GM18867 (cell line): ENCODE measurements around the gene LRPAP1.
"Not testable (repeated sequence)": the region's sequence is repeated elsewhere in the genome, so short reads cannot be mapped to it uniquely, and the experiment has no call there.

Source experiments
- ATAC-seq: cut with Tn5 transposase; IDR thresholded peaks from one replicate; pipeline ENCODE4 v1.9.1; 2021; ENCODE audit warnings: mild to moderate bottlenecking, moderate library complexity; ENCODE audit not compliant: unreplicated experiment

Gene LRPAP1

DNA sequence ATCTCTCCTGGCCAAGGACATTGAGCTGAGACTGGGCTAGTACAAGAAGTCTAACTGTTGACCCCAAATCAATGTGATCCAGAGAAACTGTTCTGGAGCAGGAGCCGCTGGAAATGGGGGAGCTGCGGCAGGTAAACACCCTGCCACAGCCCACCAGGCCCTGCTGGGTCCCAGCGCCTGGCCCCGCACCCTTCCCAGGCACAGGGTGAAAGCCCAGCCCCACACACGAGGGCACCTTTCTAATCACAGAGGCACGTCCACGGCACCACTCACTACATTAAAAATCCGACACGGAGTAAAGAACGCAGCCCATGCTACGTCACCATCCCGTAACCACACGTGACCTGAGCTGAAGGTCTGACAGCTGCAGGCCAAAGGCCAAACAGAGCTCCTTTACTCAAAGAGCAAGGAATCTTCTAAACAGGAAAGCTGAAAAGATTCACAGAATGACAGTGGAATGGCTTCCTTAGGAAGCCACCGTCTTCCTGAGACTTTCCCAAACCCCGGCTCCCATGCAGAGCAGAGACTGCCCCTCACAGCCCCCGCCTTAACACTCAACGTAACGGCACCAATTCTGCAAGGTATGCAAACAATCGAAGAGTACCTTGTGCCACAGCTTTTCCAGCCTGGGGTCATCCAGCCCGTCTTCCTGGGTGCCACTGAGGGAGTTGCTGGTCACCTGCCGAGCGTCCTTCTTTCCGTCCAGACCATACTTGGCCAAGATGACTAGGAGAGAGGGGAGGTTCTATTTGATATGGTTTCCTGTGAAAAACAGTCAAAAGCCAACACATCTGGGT lies 12.6 kb downstream of the LRPAP1 start:
- no peak for ATAC-seq

DNA sequence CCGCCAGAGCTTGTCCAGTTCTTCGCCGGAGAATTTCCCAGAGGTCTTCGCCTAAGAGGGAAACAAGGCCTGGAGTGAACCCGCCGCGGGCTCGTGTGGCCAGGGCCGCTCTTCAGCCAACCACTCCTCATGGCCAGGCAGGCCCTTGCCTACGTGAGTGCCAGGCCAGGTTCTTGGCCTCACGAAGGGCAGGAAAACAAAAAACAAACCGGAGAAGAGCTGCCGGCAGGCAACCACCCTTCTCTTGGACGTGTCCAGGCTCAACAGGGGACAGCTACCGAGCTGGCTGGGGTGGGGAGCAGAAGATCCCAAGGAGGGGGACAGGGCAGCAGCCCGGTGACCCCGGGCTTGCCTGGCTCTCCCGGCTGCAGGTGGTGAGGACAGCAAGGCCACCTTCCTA lies 13.3 kb downstream of the LRPAP1 start:
- no peak for ATAC-seq

DNA sequence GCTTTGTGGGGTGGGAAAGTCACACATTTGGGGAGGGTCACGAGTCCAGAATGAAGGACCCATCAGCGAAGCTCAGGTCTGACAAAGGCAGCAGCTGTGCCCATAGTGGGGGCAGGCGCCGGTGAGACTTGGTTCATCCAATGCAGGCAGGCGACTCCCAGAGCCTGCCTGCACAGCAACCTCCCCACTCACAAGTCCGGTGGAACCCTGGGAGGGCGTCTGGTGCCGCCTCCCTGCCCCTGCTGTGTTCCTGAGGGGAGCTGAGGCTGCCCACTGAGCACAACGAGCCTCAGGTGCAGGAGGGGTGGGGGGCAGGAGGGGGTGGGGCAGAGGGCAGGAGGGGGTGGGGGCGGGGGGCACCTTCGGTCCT lies 13.7 kb downstream of the LRPAP1 start:
- no peak for ATAC-seq

DNA sequence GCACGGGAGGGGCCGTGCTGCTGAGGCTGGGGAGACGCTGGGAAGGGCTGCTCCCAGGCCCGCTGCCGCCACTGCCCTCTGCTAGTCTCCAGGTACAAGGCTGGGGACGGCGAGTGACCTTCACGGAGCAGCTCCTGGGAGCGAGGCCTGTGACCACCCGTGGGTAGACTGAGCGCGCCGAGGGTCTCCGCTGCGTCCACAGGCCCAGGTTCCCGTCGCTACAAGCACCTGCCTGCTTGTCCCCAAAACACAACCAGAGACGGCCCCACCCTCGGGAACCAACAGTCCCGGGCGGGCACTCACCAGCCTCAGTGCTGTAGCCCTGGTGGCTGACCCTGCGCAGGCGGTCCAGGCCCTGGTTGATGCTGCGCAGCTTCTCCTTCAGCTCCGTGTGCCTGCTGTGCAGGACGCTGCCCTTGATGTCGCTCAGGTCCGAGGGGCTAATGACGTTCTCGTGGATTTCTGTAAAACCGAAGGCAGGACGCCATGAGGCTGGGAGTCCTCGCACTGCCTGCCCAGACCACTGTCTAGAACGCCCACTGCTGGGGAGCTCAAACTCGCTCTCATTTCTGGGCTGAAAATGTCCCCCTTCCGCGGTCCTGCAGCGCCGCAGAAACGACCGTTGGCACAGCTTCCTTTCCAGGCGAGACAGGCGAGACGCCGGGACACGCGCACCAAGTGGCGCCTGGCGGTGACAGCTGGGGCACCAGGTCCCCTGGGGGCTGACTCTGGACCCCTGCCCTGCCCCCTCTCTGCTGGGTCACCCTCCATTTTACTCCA lies 14.3 kb downstream of the LRPAP1 start:
- no peak for ATAC-seq

DNA sequence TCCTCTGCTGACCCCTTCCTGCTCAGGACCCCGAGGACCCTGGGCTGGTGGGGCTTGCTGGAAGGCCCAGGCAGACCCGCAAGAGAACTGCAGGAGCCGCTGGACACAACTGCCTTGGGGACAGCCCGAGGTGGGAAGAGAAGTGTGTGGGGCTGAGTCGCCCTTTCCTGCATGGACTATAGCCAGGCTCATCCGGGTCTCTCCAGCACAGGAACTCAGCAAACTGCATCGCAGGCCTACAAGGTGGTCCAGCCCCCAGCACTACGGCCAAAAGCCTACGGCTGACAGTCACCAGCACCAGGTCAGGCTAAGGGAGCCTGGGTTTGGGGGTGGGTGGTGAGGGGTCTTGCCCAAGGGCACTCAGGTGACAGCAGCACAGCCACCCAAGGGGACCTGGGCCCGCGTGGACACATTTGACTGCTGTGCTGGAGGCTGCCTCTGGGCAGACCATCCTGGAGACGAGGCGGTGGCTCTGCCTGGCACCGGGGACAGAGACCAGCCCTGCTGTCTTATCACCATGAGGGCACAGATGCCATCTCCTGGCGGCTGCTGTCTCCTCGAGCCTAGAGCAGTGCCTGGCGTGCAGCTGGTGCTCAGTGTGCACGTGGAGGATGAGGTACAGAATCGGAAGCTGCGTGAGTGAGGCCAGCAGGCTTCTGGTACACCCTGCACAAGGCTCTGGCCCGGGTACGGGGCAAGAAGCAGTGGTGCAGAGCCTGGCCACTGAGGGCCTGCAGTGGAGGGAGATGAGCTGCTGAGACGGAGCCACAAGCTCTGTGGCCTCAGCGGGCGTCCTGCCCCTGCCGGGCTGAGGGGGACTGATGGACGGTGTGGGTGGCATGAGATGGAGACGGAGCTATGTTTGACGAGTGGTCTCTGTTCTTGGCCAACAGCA lies 15.1 kb downstream of the LRPAP1 start:
- no peak for ATAC-seq

DNA sequence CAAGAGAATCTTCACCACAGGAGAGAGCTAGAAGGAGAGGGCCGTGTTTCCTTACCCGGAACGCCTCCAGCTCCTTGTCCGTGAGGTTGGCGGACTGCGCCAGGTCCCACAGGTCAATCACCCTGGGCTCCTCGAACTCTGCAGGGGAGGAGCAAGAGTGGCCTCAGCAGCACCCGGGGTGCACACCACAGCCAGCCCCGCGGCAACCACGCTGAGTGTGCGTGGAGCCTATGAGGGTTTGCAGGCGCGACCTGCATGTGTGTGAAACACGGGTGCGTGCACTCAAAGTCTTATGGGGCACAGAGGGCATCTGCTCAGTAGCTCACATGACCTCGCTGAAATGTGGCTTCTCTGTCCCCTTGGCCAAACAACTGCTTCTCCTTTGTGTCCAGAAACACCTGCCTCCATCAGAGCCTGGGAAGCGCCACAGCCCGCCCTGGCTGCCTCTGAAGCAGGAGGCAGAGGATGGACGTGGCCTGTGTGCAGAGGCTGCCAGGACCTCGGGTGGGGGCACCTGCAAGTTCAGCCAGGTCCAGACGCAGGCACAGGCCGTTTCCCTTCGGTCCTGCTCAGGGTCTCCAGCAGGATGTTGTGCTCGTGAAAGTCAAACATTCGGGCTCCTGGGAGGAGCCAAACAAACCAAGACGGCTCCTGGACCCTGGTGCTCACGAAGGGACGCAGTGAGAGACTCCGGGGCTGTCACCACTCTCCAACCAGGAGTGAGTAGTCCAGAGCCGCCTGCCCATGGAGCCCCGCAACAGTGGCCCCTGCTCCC lies 16.0 kb downstream of the LRPAP1 start:
- no peak for ATAC-seq

DNA sequence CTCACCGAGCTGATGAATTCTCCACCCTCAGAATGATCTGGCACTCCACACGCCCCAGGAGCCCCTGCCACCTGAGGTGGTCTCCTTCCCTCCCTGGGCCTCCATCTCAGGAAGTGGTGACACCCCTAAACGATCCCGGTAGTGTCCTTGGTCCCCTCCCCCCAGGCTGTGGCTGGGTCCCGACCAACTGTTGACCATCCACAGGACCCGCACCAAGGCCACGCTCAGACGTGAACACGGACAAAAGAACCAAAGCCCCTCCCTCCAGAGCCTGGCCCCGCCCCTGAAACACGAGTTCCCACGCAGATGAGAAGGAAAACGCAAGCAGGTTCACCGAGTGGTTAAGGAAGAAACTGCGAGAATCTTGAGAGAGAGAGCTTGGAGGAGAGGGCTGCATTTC lies 16.6 kb downstream of the LRPAP1 start:
- ATAC-seq = no peak

DNA sequence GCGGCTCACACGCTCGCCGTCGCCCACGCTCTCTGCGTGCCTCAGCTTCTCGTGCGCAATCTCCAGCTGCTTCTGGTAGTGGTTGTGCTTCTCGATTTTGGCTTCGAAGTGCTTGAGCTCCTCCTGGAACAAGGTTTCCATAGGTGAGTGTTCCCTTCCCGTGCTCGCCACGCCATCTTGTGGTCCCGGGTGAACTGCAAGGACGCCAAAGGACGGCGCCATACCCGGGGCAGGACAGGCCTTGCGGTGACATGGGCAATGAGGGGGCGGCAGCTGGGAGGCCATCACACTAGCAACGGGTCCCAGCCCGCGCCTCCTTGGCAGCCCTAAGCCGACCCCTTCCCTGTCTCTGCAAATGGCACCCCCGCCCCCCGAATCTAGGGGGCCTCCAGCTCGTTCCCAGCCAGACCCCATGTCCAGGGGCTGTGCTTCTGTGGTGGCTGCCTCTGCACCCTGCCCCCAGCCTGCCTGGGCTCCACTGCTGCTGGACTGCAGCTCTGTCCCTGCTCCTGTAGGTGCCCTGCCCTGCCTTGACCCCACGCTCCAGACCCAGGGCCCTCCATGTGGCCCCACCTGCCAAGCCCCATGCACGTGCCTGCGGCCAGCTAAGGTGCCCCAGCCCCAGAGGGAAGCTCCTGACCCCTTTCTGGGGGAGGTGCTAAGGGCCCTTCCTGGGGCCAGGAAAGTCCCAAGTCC lies 17.3 kb downstream of the LRPAP1 start:
- no peak for ATAC-seq

DNA sequence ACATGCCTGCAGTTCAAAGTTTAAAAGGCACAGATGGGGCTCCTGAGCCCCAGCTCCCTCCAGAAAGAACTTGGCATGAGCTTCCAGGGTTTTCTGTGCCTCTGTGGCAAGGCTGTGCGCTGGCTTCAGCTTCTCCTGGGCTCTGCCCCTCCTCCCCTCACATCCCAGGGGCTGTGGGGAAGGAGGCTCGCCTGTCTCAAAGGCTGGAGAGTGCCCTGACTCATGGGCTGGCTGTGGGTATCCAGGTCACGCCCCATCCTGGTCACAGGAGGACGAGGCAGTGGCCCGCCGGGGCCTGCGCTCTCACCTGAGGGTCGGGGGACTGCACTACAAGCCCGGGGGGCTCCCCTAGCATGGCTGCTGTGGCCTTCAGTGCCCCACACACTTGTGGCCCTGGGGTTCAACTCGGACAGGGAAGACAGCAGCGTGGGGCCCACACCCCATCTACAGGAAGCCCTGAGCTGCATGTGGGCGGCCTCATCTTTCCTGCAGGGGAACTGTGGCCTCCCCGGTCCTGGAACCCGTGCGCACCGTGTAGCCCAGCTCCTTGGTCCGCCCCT lies 17.9 kb downstream of the LRPAP1 start:
- no peak for ATAC-seq

DNA sequence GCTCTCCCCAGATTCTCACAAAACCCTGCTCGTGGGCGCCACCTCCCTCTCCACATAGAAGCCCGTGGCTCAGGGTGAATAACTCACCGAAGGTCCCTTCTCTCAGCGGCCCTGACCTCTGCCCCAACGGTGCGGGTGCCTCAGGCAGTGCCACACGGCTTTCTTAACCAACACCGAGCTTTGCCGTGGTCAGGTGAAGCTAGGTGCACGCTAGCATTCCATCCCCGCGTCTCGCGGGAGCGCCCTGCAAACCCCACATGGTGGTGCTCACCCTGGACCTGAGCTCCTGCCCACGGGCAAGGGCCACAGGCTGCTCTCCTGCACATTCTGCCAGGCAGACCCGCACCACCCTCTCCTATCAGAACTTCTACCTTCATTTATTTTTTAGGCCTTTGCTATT lies 18.4 kb downstream of the LRPAP1 start:
- no peak for ATAC-seq

DNA sequence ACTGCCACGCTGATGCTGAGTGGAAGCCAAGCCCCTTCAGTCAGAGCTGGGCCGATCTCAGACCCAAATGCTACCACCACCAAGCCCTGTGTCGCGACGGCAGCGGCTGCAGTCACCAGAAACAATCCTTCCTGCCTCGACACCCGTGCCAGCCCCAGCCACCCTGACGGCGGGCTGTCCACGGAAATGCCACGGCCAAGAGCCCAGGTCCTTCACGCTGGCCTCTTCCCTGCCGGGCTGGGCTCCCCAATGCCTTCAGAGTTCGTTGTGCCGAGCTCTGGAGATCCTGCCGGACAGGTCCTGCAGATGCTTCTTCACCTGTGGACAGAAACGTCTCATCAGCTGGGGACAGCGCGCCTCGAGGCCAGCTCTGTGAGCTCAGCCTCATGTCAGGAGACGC lies 19.5 kb downstream of the LRPAP1 start:
- ATAC-seq = no peak

DNA sequence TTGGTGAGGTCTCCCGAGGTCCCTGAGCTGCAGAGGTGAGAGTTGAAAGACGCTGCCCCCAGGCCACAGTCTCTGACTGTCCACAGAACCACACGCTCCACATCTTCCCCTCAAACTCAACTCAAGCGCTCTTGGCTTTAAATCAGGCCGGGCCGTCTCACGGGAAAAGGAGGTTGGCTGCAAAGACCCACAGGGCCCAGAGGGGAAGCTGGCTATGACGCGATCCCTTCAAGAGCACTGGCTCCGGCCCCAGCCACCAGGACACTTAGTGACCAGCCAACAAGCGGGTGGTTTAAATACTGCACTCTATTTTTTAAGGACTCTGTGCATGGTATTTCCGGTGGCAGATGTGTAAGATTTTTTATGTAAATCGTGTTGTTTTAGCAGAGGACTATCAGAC lies 19.9 kb downstream of the LRPAP1 start:
- ATAC-seq = no peak

DNA sequence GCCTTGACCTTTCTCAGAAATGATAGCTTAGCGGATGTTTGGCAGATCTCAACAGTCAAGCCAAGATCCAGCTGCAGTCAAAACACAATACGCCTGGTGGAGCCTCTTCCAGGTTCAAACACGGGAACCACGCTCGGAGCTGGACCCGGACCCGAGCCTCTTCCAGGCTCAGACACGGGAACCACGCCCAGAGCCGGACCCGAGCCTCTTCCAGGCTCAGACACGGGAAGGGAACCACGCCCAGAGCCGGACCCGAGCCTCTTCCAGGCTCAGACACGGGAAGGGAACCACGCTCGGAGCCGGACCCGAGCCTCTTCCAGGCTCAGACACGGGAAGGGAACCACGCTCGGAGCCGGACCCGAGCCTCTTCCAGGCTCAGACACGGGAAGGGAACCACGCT lies 20.6 kb downstream of the LRPAP1 start:
- not testable (repeated sequence) for ATAC-seq

DNA sequence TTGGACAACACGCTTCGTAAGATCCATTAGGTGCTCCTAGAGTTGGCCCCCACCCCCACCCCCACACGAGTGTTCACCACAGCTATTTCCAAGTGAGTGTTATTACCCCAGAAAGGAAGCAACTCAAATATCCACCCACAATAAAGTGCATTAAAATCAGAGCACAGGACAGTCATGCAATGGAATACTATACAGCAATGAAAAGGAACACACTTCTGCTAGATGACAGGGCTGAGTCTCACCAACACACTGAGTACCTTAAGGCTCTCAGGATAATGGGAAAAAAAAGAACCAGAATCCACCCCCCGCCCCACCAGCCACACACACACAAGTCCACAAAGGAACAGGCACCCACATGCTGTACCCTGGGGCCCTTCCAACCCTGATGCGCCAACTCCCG lies 21.0 kb downstream of the LRPAP1 start:
- ATAC-seq = no peak

DNA sequence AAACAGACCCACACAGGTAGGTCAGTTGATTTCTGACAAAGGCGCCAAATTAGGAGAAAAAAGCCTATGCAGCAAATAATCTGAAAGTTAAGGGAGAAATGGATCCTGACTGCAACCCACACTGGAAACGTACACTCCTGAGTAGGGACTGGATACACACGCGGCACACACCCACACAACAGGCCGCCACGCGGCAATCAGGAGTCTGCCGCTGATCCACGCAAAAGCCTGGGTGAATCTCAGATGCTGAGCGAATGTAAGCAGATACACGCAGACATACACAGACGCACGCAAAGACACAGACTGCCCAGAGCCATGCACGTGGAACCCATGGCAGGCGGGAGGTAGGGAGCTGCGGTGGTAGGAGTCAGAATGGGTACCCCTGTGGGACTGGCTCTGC lies 21.7 kb downstream of the LRPAP1 start:
- no peak for ATAC-seq

DNA sequence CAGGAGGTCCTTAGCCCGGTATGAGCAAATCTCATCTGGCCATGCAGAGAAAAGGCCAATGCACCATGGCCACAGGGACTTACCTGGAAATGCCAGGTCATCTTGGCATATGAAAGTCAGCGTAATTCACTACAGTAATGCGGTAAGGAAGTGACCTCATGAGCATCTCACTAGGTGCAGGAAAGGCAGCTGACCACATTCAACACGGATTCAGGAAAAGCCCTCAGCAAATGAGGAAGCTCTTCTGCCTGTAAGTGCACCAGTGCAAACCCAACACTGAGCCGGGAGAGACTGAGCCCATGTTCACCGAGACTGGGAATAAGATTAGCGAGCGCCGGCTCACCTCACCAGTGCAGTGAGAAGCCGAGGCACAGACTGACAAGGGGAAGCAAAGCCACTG lies 23.7 kb downstream of the LRPAP1 start:
- ATAC-seq = no peak

DNA sequence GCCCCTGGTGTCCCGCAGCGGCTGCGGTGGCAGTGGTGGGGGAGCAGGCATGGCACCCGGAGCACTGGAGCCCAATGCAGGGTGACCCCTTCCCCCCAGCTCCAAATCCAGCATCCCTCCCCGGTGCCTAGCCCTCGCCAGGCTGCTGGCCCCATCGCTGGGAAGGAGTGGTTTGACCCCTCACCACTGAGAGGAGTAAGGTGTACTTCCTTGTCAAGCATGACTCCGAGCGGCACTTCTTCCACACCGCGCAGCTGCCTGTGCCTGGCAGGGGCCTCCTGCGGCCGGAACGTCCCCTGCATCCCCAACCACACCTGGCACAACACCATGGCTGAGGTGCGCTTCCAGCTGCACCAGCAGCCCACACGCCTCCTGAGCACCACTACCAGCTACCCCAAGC lies 27.0 kb downstream of the LRPAP1 start:
- no peak for ATAC-seq

DNA sequence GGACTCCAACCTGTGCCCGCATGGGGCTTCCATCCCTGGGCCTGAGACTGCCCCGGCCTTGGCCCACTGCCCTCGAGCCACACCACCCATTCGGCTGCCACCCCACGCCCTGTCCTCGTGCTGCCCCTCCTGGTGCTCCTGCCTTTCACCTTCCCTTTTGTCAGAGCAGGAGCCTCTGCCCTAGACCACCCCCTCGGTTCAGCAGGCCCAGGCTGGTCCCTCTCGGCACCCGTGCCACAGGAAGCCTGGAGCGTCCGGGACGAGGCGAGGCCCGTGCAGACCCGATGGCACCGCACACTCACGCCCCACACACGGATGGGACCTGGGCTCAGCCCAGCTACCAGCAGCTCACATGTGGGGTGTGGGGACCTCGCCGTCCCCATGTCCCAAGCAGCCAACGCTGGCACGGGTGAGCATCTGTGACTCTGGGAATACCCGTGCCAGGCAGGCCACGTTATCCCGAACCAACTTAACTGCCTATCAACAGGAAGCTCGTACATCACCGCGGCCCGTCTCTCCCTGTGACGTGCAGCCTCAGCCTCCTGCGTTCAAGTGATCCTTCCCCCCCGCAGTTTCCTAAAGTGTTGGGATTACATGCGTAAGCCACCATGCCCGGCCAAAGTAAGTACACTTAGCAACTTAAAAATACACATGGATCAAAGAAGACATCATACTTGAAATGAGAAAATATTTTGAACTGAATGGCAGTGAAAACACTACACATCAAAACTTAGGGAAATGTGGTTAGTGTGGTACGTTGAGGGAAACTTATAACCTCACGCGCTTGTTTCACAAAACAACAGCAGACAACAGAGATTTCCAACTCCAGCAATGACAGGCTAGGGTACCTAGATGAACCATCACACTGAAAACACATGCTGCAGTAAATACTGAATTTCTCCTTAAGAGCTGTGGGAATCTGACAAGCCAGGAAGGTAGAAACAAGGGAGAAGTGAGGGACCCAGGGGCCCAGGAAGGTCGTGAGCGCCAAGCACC lies 29.0 kb downstream of the LRPAP1 start:
- no peak for ATAC-seq
